ENCODE data around the gene PRPF40A. TPM values are rescaled to one million over a fixed set of nuclear protein-coding genes. Genes with fewer than 3 reads are reported as not detected.

Gene PRPF40A
- total and polyA plus RNA-seq, 2 experiments from 2014 or later, result 254 to 261 TPM

- H2AFZ ChIP-seq, result no peak overlapping the region
- H3K27ac ChIP-seq (ENCODE audit: low read depth), result no peak overlapping the region
- Mint-ChIP-seq H3K36me3 (ENCODE audit: low read depth) (peaks cover 33% of the 10 kb centered on the region), H3K4me1 (peaks cover 11% of the 10 kb centered on the region), H3K27me3 (ENCODE audit: insufficient read depth, low read depth, poor library complexity) (peaks cover 12% of the 10 kb centered on the region), H3K4me3 (peak overlapping the region; percentile 96), H3K9me3 (no peaks in the 10 kb centered on the region; the same call in 1 of the 3 replicates), H3K27ac (no peak overlapping the region)
- H3K36me3 ChIP-seq (ENCODE audit: insufficient read depth), result no peaks in the 10 kb centered on the region
- H3K9me2 ChIP-seq (ENCODE audit: insufficient read depth), result no peaks in the 10 kb centered on the region
- no peaks in the 10 kb centered on the region for H3K27me3 ChIP-seq (ENCODE audit: insufficient read depth)
- ATAC-seq (no peak), DNase-seq (ENCODE audit: low spot score) (no peak)
- TF ChIP-seq CTCF (conservative IDR thresholded peaks at IDR 0.05; ENCODE audit: low read depth in 2 of 2) (no peak), CREB1 (CRISPR knock-in tag; IDR thresholded peaks at IDR 0.05; ENCODE audit: low read depth) (no peak), EZH2phosphoT487 (IDR thresholded peaks at IDR 0.05; ENCODE audit: unreplicated experiment) (no peak), JUNB (IDR thresholded peaks at IDR 0.05; ENCODE audit: unreplicated experiment) (no peak), ZNF114 (CRISPR knock-in tag; IDR thresholded peaks at IDR 0.05) (no peak), NANOG (IDR thresholded peaks at IDR 0.05; ENCODE audit: borderline replicate concordance) (no peak)
- no peaks in the 10 kb centered on the region for H3F3A ChIP-seq (replicated peaks; ENCODE audit: low read depth)
- H4K20me1 ChIP-seq (replicated peaks; ENCODE audit: insufficient read depth), result no peaks in the 10 kb centered on the region; the same call in 1 of the 2 replicates
- peaks cover 82% of the 10 kb centered on the region for H3K79me2 ChIP-seq (replicated peaks; ENCODE audit: insufficient read depth)
- H3K4me2 ChIP-seq, result peak overlapping the region; percentile 82; the same call in 1 of the 2 replicates
- peak overlapping the region; percentile 94; the same call in 1 of the 2 replicates for H3K4me3 ChIP-seq
- H3K4me1 ChIP-seq (ENCODE audit: insufficient read depth), result 0 out of 2 replicates have a peak, but pooled peaks cover 6% of the 10 kb centered on the region
Measured at GRCh38 chr2:152720794-152721193, 3.5 kb upstream of the PRPF40A start.

GRCh38 chr2:152718909-152719645 lies 1.8 kb upstream of the PRPF40A start:
- Mint-ChIP-seq H3K4me1 (peaks cover 18% of the 10 kb centered on the region), H3K27ac (peak overlapping the region; percentile 99), H3K27me3 (ENCODE audit: insufficient read depth, low read depth, poor library complexity) (peaks cover 12% of the 10 kb centered on the region), H3K36me3 (ENCODE audit: low read depth) (peaks cover 44% of the 10 kb centered on the region), H3K9me3 (no peaks in the 10 kb centered on the region; the same call in 1 of the 3 replicates), H3K4me3 (peak overlapping the region; percentile 96)
- H3K4me1 ChIP-seq (ENCODE audit: insufficient read depth), result peaks cover 11% of the 10 kb centered on the region
- H3K9me2 ChIP-seq (ENCODE audit: insufficient read depth), result no peaks in the 10 kb centered on the region
- no peaks in the 10 kb centered on the region for H3K27me3 ChIP-seq (ENCODE audit: insufficient read depth)
- H2AFZ ChIP-seq, result peak overlapping the region; percentile 74; the same call in 1 of the 2 replicates
- peaks cover 82% of the 10 kb centered on the region for H3K79me2 ChIP-seq (replicated peaks; ENCODE audit: insufficient read depth)
- H3F3A ChIP-seq (replicated peaks; ENCODE audit: low read depth), result no peaks in the 10 kb centered on the region
- H4K20me1 ChIP-seq (replicated peaks; ENCODE audit: insufficient read depth), result peaks cover 16% of the 10 kb centered on the region
- peak overlapping the region; percentile 98 for H3K27ac ChIP-seq (ENCODE audit: low read depth)
- H3K36me3 ChIP-seq (ENCODE audit: insufficient read depth), result peaks cover 9% of the 10 kb centered on the region; the same call in 1 of the 2 replicates
- H3K4me3 ChIP-seq, result peak overlapping the region; percentile 94
- DNase-seq (ENCODE audit: low spot score) (peak; percentile 79), ATAC-seq (peak; percentile 34)
- peak overlapping the region; percentile 82 for H3K4me2 ChIP-seq
- TF ChIP-seq CREB1 (CRISPR knock-in tag; IDR thresholded peaks at IDR 0.05; ENCODE audit: low read depth), result no peak
- TF ChIP-seq STAT1 (IDR thresholded peaks at IDR 0.05; ENCODE audit: unreplicated experiment), result no peak
- TF ChIP-seq REST (IDR thresholded peaks at IDR 0.05; ENCODE audit: unreplicated experiment), result no peak
- no peak; the same call in 1 of the 2 replicates for TF ChIP-seq ETS1 (IDR thresholded peaks at IDR 0.05)
- TF ChIP-seq EZH2 (IDR thresholded peaks at IDR 0.05; ENCODE audit: low read depth, unreplicated experiment), result no peak
- no peak for TF ChIP-seq ZNF331 (CRISPR knock-in tag; IDR thresholded peaks at IDR 0.05; ENCODE audit: low read depth)
- TF ChIP-seq ZNF114 (CRISPR knock-in tag; IDR thresholded peaks at IDR 0.05), result no peak
- no peak for TF ChIP-seq JUNB (IDR thresholded peaks at IDR 0.05; ENCODE audit: unreplicated experiment)
- TF ChIP-seq EZH2phosphoT487 (IDR thresholded peaks at IDR 0.05; ENCODE audit: unreplicated experiment), result no peak
- no peak for TF ChIP-seq POLR2AphosphoS5 (IDR thresholded peaks at IDR 0.05; ENCODE audit: low read depth)
- no peak for TF ChIP-seq NANOG (IDR thresholded peaks at IDR 0.05; ENCODE audit: borderline replicate concordance)
